SW480 (cell line): ENCODE data around the gene USP17L12.
"Not testable (repeated sequence)": the region's sequence is repeated elsewhere in the genome, so short reads cannot be mapped to it uniquely, and the experiment has no call there.

Experiments used
- DNase-seq: peaks from one replicate; pipeline ENCODE4 v3.0.0-alpha.2; 2016; ENCODE audit warnings: low spot score

Gene USP17L12

GRCh38 chr4:9219852-9220251 lies at the start of gene USP17L12:
Gene USP17L12, plus strand, starts transcription at chr4:9220152. Its CDS starts 0 bp downstream, at chr4:9220152.
- not testable (repeated sequence) for DNase-seq

GRCh38 chr4:9210357-9210756 lies 9.6 kb upstream of the USP17L12 start, which contains the start of gene USP17L10:
Gene USP17L10, plus strand, starts transcription at chr4:9210657. Its CDS starts 0 bp downstream, at chr4:9210657.
- not testable (repeated sequence) for DNase-seq

GRCh38 chr4:9214701-9215100 lies 5.3 kb upstream of the USP17L12 start:
- not testable (repeated sequence) for DNase-seq

GRCh38 chr4:9215105-9215504 lies 4.8 kb upstream of the USP17L12 start, which contains the start of gene USP17L11:
Gene USP17L11, plus strand, starts transcription at chr4:9215405. Its CDS starts 0 bp downstream, at chr4:9215405.
- not testable (repeated sequence) for DNase-seq

GRCh38 chr4:9224596-9224995 lies 4.6 kb downstream of the USP17L12 start, which contains the start of gene USP17L13:
Gene USP17L13, plus strand, starts transcription at chr4:9224896. Its CDS starts 0 bp downstream, at chr4:9224896.
- DNase-seq: not testable (repeated sequence)

GRCh38 chr4:9230249-9230648 lies 10.3 kb downstream of the USP17L12 start:
- DNase-seq: not testable (repeated sequence)

GRCh38 chr4:9234085-9234484 lies 14.1 kb downstream of the USP17L12 start, which contains the start of gene USP17L15:
Gene USP17L15, plus strand, starts transcription at chr4:9234385. Its CDS starts 0 bp downstream, at chr4:9234385.
- not testable (repeated sequence) for DNase-seq

GRCh38 chr4:9238461-9238860 lies 18.5 kb downstream of the USP17L12 start:
- DNase-seq: not testable (repeated sequence)

- not testable (repeated sequence) for DNase-seq
These were observed 23.6 kb downstream of the USP17L12 start, which contains the start of gene USP17L17 for GRCh38 chr4:9243579-9243978. Gene USP17L17, plus strand, starts transcription at chr4:9243879. Its CDS starts 0 bp downstream, at chr4:9243879.

GRCh38 chr4:9247953-9248680 lies 28.2 kb downstream of the USP17L12 start, which contains the start of gene USP17L18:
Gene USP17L18, plus strand, starts transcription at chr4:9248630. Its CDS starts 0 bp downstream, at chr4:9248630.
- not testable (repeated sequence) for DNase-seq

GRCh38 chr4:9253078-9253477 lies 33.1 kb downstream of the USP17L12 start, which contains the start of gene USP17L19:
Gene USP17L19, plus strand, starts transcription at chr4:9253378. Its CDS starts 0 bp downstream, at chr4:9253378.
- DNase-seq: not testable (repeated sequence)

- not testable (repeated sequence) for DNase-seq
These were observed 37.9 kb downstream of the USP17L12 start, which contains the start of gene USP17L20 for GRCh38 chr4:9257824-9258223. Gene USP17L20, plus strand, starts transcription at chr4:9258124. Its CDS starts 0 bp downstream, at chr4:9258124.

GRCh38 chr4:9262572-9262971 lies 42.6 kb downstream of the USP17L12 start, which contains the start of gene USP17L21:
Gene USP17L21, plus strand, starts transcription at chr4:9262872. Its CDS starts 0 bp downstream, at chr4:9262872.
- not testable (repeated sequence) for DNase-seq

- not testable (repeated sequence) for DNase-seq
These were observed 47.4 kb downstream of the USP17L12 start, which contains the start of gene USP17L22 for GRCh38 chr4:9267319-9267718. Gene USP17L22, plus strand, starts transcription at chr4:9267619. Its CDS starts 0 bp downstream, at chr4:9267619.
